SK-N-SH (cell line): ENCODE measurements around the gene UBN2. TPM values are rescaled to one million over a fixed set of nuclear protein-coding genes. Genes with fewer than 3 reads are reported as not detected.

Source experiments
- CTCF ChIA-PET: fragments of 300-600, 350-600 bp; formaldehyde crosslinking; extraction: SDS; loops from one replicate; lab custom pipeline; 2021; lab: Yijun Ruan, JAX
- POLR2A ChIA-PET: fragments of 350-600 bp; sonication (Branson Sonifier 250); formaldehyde crosslinking; extraction: SDS; loops from one replicate; lab custom pipeline; 2020; ENCODE audit warnings: antibody characterized with exemption, inconsistent platforms; lab: Yijun Ruan, JAX
- DNase-seq: peaks from one replicate; pipeline ENCODE4 v3.0.0; 2012
- H2AFZ ChIP-seq: fragments of 200-600 bp; sonication (generic); 2 replicates; pipeline ENCODE4 v1.8.1; 2016; ENCODE audit warnings: antibody characterized with exemption, mild to moderate bottlenecking, low read depth
- H3F3A ChIP-seq: fragments of 200-600 bp; sonication (generic); replicated peaks from 2 replicates; pipeline ENCODE3; 2016; ENCODE audit warnings: antibody characterized with exemption, mild to moderate bottlenecking; ENCODE audit not compliant: insufficient read depth
- H3K27ac ChIP-seq, 2 experiments: fragments of 200-500 bp in 1 of 2; fragments of 200-600 bp in 1 of 2; sonication (Bioruptor generic) in 1 of 2; sonication (generic), shearing (Covaris generic) in 1 of 2; 2 replicates each; pipeline versions ENCODE4 v1.5.1 to v1.6.1; 2014 to 2016; ENCODE audit warnings: low read depth in 2 of 2, inconsistent platforms in 1 of 2, low read length in 1 of 2, mild to moderate bottlenecking in 1 of 2, mixed read lengths in 1 of 2
- H3K27me3 ChIP-seq: fragments of 200-600 bp; sonication (generic), shearing (Covaris generic); 2 replicates; pipeline ENCODE4 v1.6.1; 2016; ENCODE audit warnings: mixed run types; ENCODE audit not compliant: insufficient read depth
- H3K36me3 ChIP-seq, 2 experiments: fragments of 200-500 bp in 1 of 2; fragments of 200-600 bp in 1 of 2; sonication (Bioruptor generic) in 1 of 2; sonication (generic) in 1 of 2; replicated peaks in 1 of 2; 2 replicates each; pipeline versions ENCODE3 to v1.5.1; 2014 to 2016; ENCODE audit warnings: low read length in 1 of 2, mild to moderate bottlenecking in 1 of 2; ENCODE audit not compliant: insufficient read depth in 2 of 2, control insufficient read depth in 1 of 2
- H3K4me1 ChIP-seq, 2 experiments: fragments of 200-500 bp in 1 of 2; fragments of 200-600 bp in 1 of 2; sonication (Bioruptor generic) in 1 of 2; sonication (generic), shearing (Covaris generic) in 1 of 2; 2 replicates each; pipeline versions ENCODE4 v1.5.1 to v1.6.1; 2014 to 2016; ENCODE audit warnings: low read depth in 1 of 2, low read length in 1 of 2, mixed run types in 1 of 2; ENCODE audit not compliant: insufficient read depth in 2 of 2, control insufficient read depth in 1 of 2
- H3K4me2 ChIP-seq: fragments of 200-600 bp; sonication (generic), shearing (Covaris generic); 2 replicates; pipeline ENCODE4 v1.6.1; 2017; ENCODE audit warnings: mixed run types
- H3K4me3 ChIP-seq, 2 experiments: fragments of 200-500 bp in 1 of 2; fragments of 200-600 bp in 1 of 2; sonication (Bioruptor generic) in 1 of 2; sonication (generic), shearing (Covaris generic) in 1 of 2; 2 replicates each; pipeline versions ENCODE4 v1.5.1 to v1.8.1; 2014 to 2016; ENCODE audit warnings: low read depth in 2 of 2, inconsistent platforms in 1 of 2, low read length in 1 of 2, mild to moderate bottlenecking in 1 of 2, mixed read lengths in 1 of 2, moderate library complexity in 1 of 2
- H3K79me2 ChIP-seq: fragments of 200-600 bp; sonication (generic); 2 replicates; pipeline ENCODE4 v1.8.1; 2017; ENCODE audit warnings: mild to moderate bottlenecking; ENCODE audit not compliant: insufficient read depth
- H3K9ac ChIP-seq: fragments of 200-600 bp; sonication (generic); 2 replicates; pipeline ENCODE4 v1.6.1; 2017; ENCODE audit warnings: mixed run types
- H3K9me2 ChIP-seq: fragments of 200-600 bp; sonication (generic); 2 replicates; pipeline ENCODE4 v1.6.1; 2017; ENCODE audit warnings: mixed run types
- H3K9me3 ChIP-seq: fragments of 200-600 bp; sonication (generic); 2 replicates; pipeline ENCODE4 v1.6.1; 2017; ENCODE audit warnings: mixed run types, mild to moderate bottlenecking, moderate library complexity
- H4K20me1 ChIP-seq: fragments of 200-600 bp; sonication (generic); 2 replicates; pipeline ENCODE4 v1.6.1; 2017; ENCODE audit warnings: mild to moderate bottlenecking, mixed run types; ENCODE audit not compliant: insufficient read depth
- ELF1 ChIP-seq: IDR thresholded peaks from 2 replicates; pipeline ENCODE4 v1.4.0; 2012
- EP300 ChIP-seq, 2 experiments: IDR thresholded peaks; 2 replicates each; pipeline versions ENCODE4 v1.4.0 to v1.6.1; 2012; ENCODE audit warnings: borderline replicate concordance in 1 of 2, low read depth in 1 of 2, low read length in 1 of 2
- EZH2phosphoT487 ChIP-seq: fragments of 200-600 bp; sonication (generic); IDR thresholded peaks from 2 replicates; pipeline ENCODE4 v1.6.1; 2017; ENCODE audit warnings: low read depth, mixed run types, mild to moderate bottlenecking, antibody characterized with exemption, moderate library complexity, borderline replicate concordance
- FOSL2 ChIP-seq: IDR thresholded peaks from 2 replicates; pipeline ENCODE4 v1.4.0; 2012; ENCODE audit warnings: low read depth, mild to moderate bottlenecking, moderate library complexity, borderline replicate concordance
- FOXM1 ChIP-seq: IDR thresholded peaks from 2 replicates; pipeline ENCODE4 v1.4.0; 2012; ENCODE audit warnings: low read depth, mild to moderate bottlenecking
- GABPA ChIP-seq: IDR thresholded peaks from 2 replicates; pipeline ENCODE4 v1.4.0; 2012; ENCODE audit warnings: low read depth, mild to moderate bottlenecking
- GATA2 ChIP-seq: sonication (generic); formaldehyde crosslinking; IDR thresholded peaks from 2 replicates; pipeline ENCODE4 v1.5.0; 2020; ENCODE audit warnings: mild to moderate bottlenecking, missing genetic modification reagents
- JUND ChIP-seq: IDR thresholded peaks from 2 replicates; pipeline ENCODE4 v1.4.0; 2012
- MXI1 ChIP-seq: IDR thresholded peaks from 2 replicates; pipeline ENCODE4 v1.6.1; 2012; ENCODE audit warnings: mild to moderate bottlenecking, low read depth, low read length, improper control_type of control experiment
- NFIC ChIP-seq: IDR thresholded peaks from 2 replicates; pipeline ENCODE4 v1.4.0; 2012; ENCODE audit warnings: borderline replicate concordance
- NRF1 ChIP-seq: IDR thresholded peaks from 2 replicates; pipeline ENCODE4 v1.6.1; 2012; ENCODE audit warnings: low read depth, mild to moderate bottlenecking, low read length
- POLR2AphosphoS5 ChIP-seq: IDR thresholded peaks from 2 replicates; pipeline ENCODE4 v1.6.1; 2012; ENCODE audit warnings: low read depth, low read length
- RCOR1 ChIP-seq: fragments of 150-350 bp; IDR thresholded peaks from 2 replicates; pipeline ENCODE4 v1.6.1; 2017; ENCODE audit warnings: antibody characterized with exemption, low read length
- RFX5 ChIP-seq: IDR thresholded peaks from 2 replicates; pipeline ENCODE4 v1.6.1; 2012; ENCODE audit warnings: mild to moderate bottlenecking, improper control_type of control experiment, low read length
- SIN3A ChIP-seq: IDR thresholded peaks from 2 replicates; pipeline ENCODE4 v1.6.1; 2012; ENCODE audit warnings: low read depth, mild to moderate bottlenecking, low read length, moderate library complexity, borderline replicate concordance
- TAF1 ChIP-seq: IDR thresholded peaks from 2 replicates; pipeline ENCODE4 v1.6.1; 2012; ENCODE audit warnings: low read depth, mild to moderate bottlenecking, low read length, moderate library complexity, borderline replicate concordance
- TEAD4 ChIP-seq: IDR thresholded peaks from 2 replicates; pipeline ENCODE4 v1.4.0; 2012; ENCODE audit warnings: mild to moderate bottlenecking, borderline replicate concordance; ENCODE audit not compliant: insufficient read depth
- YY1 ChIP-seq: IDR thresholded peaks from 2 replicates; pipeline ENCODE4 v1.4.0; 2012; ENCODE audit warnings: low read depth, mild to moderate bottlenecking
- ZBTB33 ChIP-seq: IDR thresholded peaks from 2 replicates; pipeline ENCODE4 v1.4.0; 2012; ENCODE audit warnings: low read depth, borderline replicate concordance
- WGBS: methylation state at CpG from one replicate; pipeline ENCODE4 v1.1.6; 2017; ENCODE audit warnings: low lambda C conversion rate; 5-methylcytosine and 5-hydroxymethylcytosine counted together
- polyA plus RNA-seq, 3 experiments: library from polyadenylated mRNA; depleted of rRNA; stranded (reverse); fragments of >200 nt; gene quantifications; 2 replicates each; pipeline ENCODE4 v1.2.3, GENCODE V29; 2012
- TF ChIP-seq, protein P1 (sequence below): fragments of 150-350 bp; IDR thresholded peaks from 2 replicates; pipeline ENCODE4 v1.6.1; 2017; ENCODE audit warnings: antibody characterized with exemption, low read length, low read depth, borderline replicate concordance
- TF ChIP-seq, protein P2 (sequence below): IDR thresholded peaks from 2 replicates; pipeline ENCODE4 v1.6.1; 2012; ENCODE audit warnings: mild to moderate bottlenecking, low read depth, low read length, moderate library complexity

The UBN2 gene
- polyA plus RNA-seq, 1 of the 3 experiments (the other 2 are of a cell fraction) = 2.0 TPM

DNA sequence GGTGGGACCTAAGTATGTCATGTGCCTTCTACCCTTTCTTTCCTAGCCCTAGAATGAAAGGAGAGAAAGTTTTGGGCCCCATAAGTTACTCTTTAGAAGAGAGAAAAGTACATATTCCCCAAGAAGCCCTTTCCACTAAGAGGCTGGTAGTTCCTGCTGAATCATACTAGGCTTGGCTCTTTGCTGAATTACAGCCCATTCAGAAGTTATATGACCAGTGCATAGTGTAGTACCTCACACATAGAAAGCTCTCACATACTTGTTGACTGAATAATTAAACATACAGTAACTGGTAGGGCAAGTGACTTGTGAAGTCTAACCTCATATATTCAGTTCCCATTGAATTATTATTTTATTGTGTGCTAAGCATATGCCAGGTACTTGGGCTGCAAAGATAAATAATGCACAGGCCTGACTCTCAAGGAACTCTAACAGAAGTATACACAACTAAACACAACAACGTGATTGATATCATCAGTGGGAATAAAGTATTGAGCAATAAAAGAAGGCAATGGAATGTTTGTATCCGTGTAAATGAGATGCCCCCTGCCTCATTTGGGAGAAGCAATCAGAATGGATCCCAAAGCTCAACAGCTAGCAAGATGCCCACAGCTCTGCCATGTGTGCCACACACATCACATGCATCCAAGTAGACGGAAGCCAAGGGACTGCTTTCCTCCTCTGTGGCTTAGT is 38.9 kb upstream of the UBN2 start:
- H3K79me2 ChIP-seq = no peaks in the 10 kb centered on the region
- no peak overlapping the region for H3K27ac ChIP-seq
- TF ChIP-seq RFX5 (no peak), FOXM1 (no peak), MXI1 (no peak), GATA2 (CRISPR knock-in tag) (no peak), NRF1 (no peak), EP300 (IDR thresholded peaks at IDR 0.05; ENCODE audit: borderline replicate concordance in 1 of 2, low read depth in 1 of 2, low read length in 1 of 2) (no peak), NFIC (no peak), JUND (no peak), TAF1 (no peak), YY1 (no peak), POLR2AphosphoS5 (no peak), GABPA (no peak), RCOR1 (no peak), EZH2phosphoT487 (no peak)
- TF ChIP-seq, protein P1, sequence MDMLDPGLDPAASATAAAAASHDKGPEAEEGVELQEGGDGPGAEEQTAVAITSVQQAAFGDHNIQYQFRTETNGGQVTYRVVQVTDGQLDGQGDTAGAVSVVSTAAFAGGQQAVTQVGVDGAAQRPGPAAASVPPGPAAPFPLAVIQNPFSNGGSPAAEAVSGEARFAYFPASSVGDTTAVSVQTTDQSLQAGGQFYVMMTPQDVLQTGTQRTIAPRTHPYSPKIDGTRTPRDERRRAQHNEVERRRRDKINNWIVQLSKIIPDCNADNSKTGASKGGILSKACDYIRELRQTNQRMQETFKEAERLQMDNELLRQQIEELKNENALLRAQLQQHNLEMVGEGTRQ = no peak
- H3F3A ChIP-seq = no peaks in the 10 kb centered on the region
- H3K9me2 ChIP-seq = no peaks in the 10 kb centered on the region
- no peak for DNase-seq
- peaks cover 9 to 26% of the 10 kb centered on the region in 2 experiments for H3K36me3 ChIP-seq
- H3K4me3 ChIP-seq = no peak overlapping the region
- POLR2A ChIA-PET = no interaction called here
- WGBS = 88% methylated on average over 3 of the region's 3 CpGs
- no peaks in the 10 kb centered on the region for H4K20me1 ChIP-seq
- CTCF ChIA-PET = no interaction called here
- H3K4me1 ChIP-seq = no peaks in the 10 kb centered on the region
- H3K27me3 ChIP-seq = no peaks in the 10 kb centered on the region
- no peaks in the 10 kb centered on the region for H3K9me3 ChIP-seq
- H3K4me2 ChIP-seq = no peak overlapping the region
- no peak overlapping the region for H2AFZ ChIP-seq
- no peak overlapping the region for H3K9ac ChIP-seq

GRCh38 chr7:139200382-139200781 is 30.7 kb upstream of the UBN2 start:
- ChIA-PET POLR2A (no interaction called here), CTCF (no interaction called here)
- Histone ChIP-seq H3K9me2 (no peaks in the 10 kb centered on the region), H3K9ac (no peak overlapping the region), H3K36me3 (no peaks in the 10 kb centered on the region), H3K79me2 (no peaks in the 10 kb centered on the region), H3K4me3 (no peak overlapping the region), H3K27ac (no peak overlapping the region), H3K9me3 (no peaks in the 10 kb centered on the region), H3K4me1 (no peaks in the 10 kb centered on the region), H3F3A (no peaks in the 10 kb centered on the region), H4K20me1 (no peaks in the 10 kb centered on the region), H3K4me2 (no peak overlapping the region), H2AFZ (no peak overlapping the region), H3K27me3 (no peaks in the 10 kb centered on the region)
- DNase-seq = no peak
- 86% methylated on average over 2 of the region's 2 CpGs for WGBS
- TF ChIP-seq FOSL2 = no peak
- no peak for TF ChIP-seq ELF1
- no peak for TF ChIP-seq GABPA
- no peak for TF ChIP-seq RFX5
- TF ChIP-seq JUND = no peak
- TF ChIP-seq, protein P2, sequence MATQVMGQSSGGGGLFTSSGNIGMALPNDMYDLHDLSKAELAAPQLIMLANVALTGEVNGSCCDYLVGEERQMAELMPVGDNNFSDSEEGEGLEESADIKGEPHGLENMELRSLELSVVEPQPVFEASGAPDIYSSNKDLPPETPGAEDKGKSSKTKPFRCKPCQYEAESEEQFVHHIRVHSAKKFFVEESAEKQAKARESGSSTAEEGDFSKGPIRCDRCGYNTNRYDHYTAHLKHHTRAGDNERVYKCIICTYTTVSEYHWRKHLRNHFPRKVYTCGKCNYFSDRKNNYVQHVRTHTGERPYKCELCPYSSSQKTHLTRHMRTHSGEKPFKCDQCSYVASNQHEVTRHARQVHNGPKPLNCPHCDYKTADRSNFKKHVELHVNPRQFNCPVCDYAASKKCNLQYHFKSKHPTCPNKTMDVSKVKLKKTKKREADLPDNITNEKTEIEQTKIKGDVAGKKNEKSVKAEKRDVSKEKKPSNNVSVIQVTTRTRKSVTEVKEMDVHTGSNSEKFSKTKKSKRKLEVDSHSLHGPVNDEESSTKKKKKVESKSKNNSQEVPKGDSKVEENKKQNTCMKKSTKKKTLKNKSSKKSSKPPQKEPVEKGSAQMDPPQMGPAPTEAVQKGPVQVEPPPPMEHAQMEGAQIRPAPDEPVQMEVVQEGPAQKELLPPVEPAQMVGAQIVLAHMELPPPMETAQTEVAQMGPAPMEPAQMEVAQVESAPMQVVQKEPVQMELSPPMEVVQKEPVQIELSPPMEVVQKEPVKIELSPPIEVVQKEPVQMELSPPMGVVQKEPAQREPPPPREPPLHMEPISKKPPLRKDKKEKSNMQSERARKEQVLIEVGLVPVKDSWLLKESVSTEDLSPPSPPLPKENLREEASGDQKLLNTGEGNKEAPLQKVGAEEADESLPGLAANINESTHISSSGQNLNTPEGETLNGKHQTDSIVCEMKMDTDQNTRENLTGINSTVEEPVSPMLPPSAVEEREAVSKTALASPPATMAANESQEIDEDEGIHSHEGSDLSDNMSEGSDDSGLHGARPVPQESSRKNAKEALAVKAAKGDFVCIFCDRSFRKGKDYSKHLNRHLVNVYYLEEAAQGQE = no peak
- no peak for TF ChIP-seq SIN3A
- TF ChIP-seq ZBTB33 = no peak
- TF ChIP-seq TAF1 = no peak
- TF ChIP-seq TEAD4 = no peak
